HCT116 (cell line): Measurements from ENCODE around the gene NCF2.
A peak's percentile ranks its signal among the peaks of the same experiment; 100 is the strongest.

Source experiments
- CTCF ChIP-seq, 3 experiments: fragments of 200-600 bp in 1 of 3; sonication (generic) in 1 of 3; IDR thresholded peaks in 2 of 3; conservative IDR thresholded peaks in 1 of 3; 2 replicates each; pipeline ENCODE4 v1.5.1; 2012 to 2017; ENCODE audit warnings: low read depth in 2 of 3, low read length in 2 of 3, antibody characterized with exemption in 1 of 3, borderline replicate concordance in 1 of 3, control low read depth in 1 of 3, mild to moderate bottlenecking in 1 of 3, mixed read lengths in 1 of 3, mixed run types in 1 of 3, moderate library complexity in 1 of 3; ENCODE audit not compliant: insufficient read depth in 1 of 3
- EZH2 ChIP-seq: fragments of 200-600 bp; sonication (generic); IDR thresholded peaks from 2 replicates; pipeline ENCODE4 v1.6.1; 2017; ENCODE audit warnings: antibody characterized with exemption, mixed run types
- EZH2phosphoT487 ChIP-seq: fragments of 200-600 bp; IDR thresholded peaks from 2 replicates; pipeline ENCODE4 v1.6.1; 2018; ENCODE audit warnings: antibody characterized with exemption, borderline replicate concordance
- FOSL1 ChIP-seq: IDR thresholded peaks from 2 replicates; pipeline ENCODE4 v1.6.1; 2012; ENCODE audit warnings: low read depth
- JUND ChIP-seq: IDR thresholded peaks from 2 replicates; pipeline ENCODE4 v1.6.1; 2012
- MAX ChIP-seq: IDR thresholded peaks from 2 replicates; pipeline ENCODE4 v1.6.1; 2012
- POLR2A ChIP-seq: IDR thresholded peaks from 2 replicates; pipeline ENCODE4 v1.7.0; 2011; ENCODE audit warnings: borderline replicate concordance; ENCODE audit not compliant: insufficient read depth, insufficient read length; ENCODE audit errors: extremely low read depth
- RAD21 ChIP-seq: IDR thresholded peaks from 2 replicates; pipeline ENCODE4 v1.6.1; 2012; ENCODE audit warnings: low read depth, mild to moderate bottlenecking
- REST ChIP-seq: IDR thresholded peaks from 2 replicates; pipeline ENCODE4 v1.6.1; 2012; ENCODE audit warnings: low read depth
- SIN3A ChIP-seq: IDR thresholded peaks from 2 replicates; pipeline ENCODE4 v1.6.1; 2012; ENCODE audit warnings: low read depth
- YY1 ChIP-seq: IDR thresholded peaks from 2 replicates; pipeline ENCODE4 v1.6.1; 2011; ENCODE audit warnings: low read length, low read depth, moderate library complexity, mild to moderate bottlenecking; ENCODE audit not compliant: insufficient replicate concordance; ENCODE audit errors: extremely low read depth
- ZBTB33 ChIP-seq: IDR thresholded peaks from 2 replicates; pipeline ENCODE4 v1.6.1; 2011; ENCODE audit warnings: mild to moderate bottlenecking, low read length, moderate library complexity; ENCODE audit not compliant: insufficient replicate concordance; ENCODE audit errors: extremely low read depth
- ZNF274 ChIP-seq: fragments of 200-500 bp; sonication (Bioruptor generic); IDR thresholded peaks from 2 replicates; pipeline ENCODE4 v1.6.1; 2014; ENCODE audit warnings: mild to moderate bottlenecking, low read depth, low read length, inconsistent platforms

- TF ChIP-seq ZBTB33 (no peak), EZH2phosphoT487 (no peak), CTCF (IDR thresholded peaks at IDR 0.05 in 2 of 3, conservative IDR thresholded peaks at IDR 0.05 in 1 of 3; ENCODE audit: borderline replicate concordance in 1 of 3, insufficient read depth in 1 of 3, low read depth in 2 of 3, low read length in 2 of 3) (peak; percentile 60 to 76 (median 71); a peak in 5 of 6 replicates), POLR2A (no peak), MAX (no peak), FOSL1 (no peak), YY1 (no peak), ZNF274 (no peak), JUND (no peak), SIN3A (no peak), EZH2 (no peak), REST (no peak), RAD21 (peak; percentile 90)
These were observed 32.9 kb upstream of the NCF2 start for GRCh38 chr1:183622884-183623785.
